WTC11 (cell line): ENCODE results near the gene ATP6V0E1. TPM values are rescaled to one million over a fixed set of nuclear protein-coding genes. Genes with fewer than 3 reads are reported as not detected.

Experiments used
- ATAC-seq: fragments of 200-7000 bp; cut with Tn5 transposase; 2 replicates; pipeline ENCODE4 v1.10.0; 2021; ENCODE audit warnings: mild to moderate bottlenecking, moderate library complexity
- CTCF ChIA-PET: fragments of 300-600 bp; sonication (Branson Sonifier 250); formaldehyde crosslinking; loops from one replicate; lab custom pipeline; 2021; ENCODE audit warnings: antibody characterized with exemption; lab: Charles Lee
- POLR2A ChIA-PET: fragments of 350-600 bp; sonication (Branson Sonifier 250); formaldehyde crosslinking; loops from one replicate; lab custom pipeline; 2021; ENCODE audit warnings: antibody characterized with exemption; lab: Charles Lee
- DNase-seq: peaks from one replicate; pipeline ENCODE4 v3.0.0; 2021; ENCODE audit warnings: low spot score
- H3K27ac Mint-ChIP-seq: 2 replicates; pipeline ENCODE4 v1.8.0; 2021; ENCODE audit warnings: mixed read lengths
- H3K27me3 Mint-ChIP-seq: 2 replicates; pipeline ENCODE4 v1.8.0; 2021; ENCODE audit warnings: low read depth, mild to moderate bottlenecking, moderate library complexity, mixed read lengths
- H3K36me3 Mint-ChIP-seq: 2 replicates; pipeline ENCODE4 v1.8.0; 2021; ENCODE audit warnings: mixed read lengths
- H3K4me1 Mint-ChIP-seq: 2 replicates; pipeline ENCODE4 v1.8.0; 2022; ENCODE audit warnings: mixed read lengths
- H3K4me3 Mint-ChIP-seq: 2 replicates; pipeline ENCODE4 v1.8.0; 2021; ENCODE audit warnings: mild to moderate bottlenecking, moderate library complexity, mixed read lengths
- H3K9me3 Mint-ChIP-seq: 2 replicates; pipeline ENCODE4 v1.8.0; 2021; ENCODE audit warnings: mixed read lengths
- ATF6 ChIP-seq: sonication (generic); formaldehyde crosslinking; IDR thresholded peaks from 2 replicates; pipeline ENCODE4 v1.8.1; 2023; ENCODE audit warnings: mild to moderate bottlenecking, missing genetic modification reagents
- CBFB ChIP-seq: sonication (generic); formaldehyde crosslinking; IDR thresholded peaks from 2 replicates; pipeline ENCODE4 v1.8.1; 2022; ENCODE audit warnings: mild to moderate bottlenecking, low read depth, missing genetic modification reagents
- CREB1 ChIP-seq: sonication (generic); formaldehyde crosslinking; IDR thresholded peaks from 2 replicates; pipeline ENCODE4 v1.8.0; 2023; ENCODE audit warnings: mild to moderate bottlenecking, missing genetic modification reagents
- CTCF ChIP-seq: fragments of 200-600 bp; IDR thresholded peaks from 2 replicates; pipeline ENCODE4 v1.8.0; 2022; ENCODE audit warnings: antibody characterized with exemption
- ERG ChIP-seq: fragments of 250-450 bp; sonication (Bioruptor Pico); IDR thresholded peaks from 2 replicates; pipeline ENCODE4 v1.8.0; 2021; ENCODE audit warnings: mild to moderate bottlenecking
- IRF2 ChIP-seq: sonication (generic); formaldehyde crosslinking; IDR thresholded peaks from 2 replicates; pipeline ENCODE4 v1.8.0; 2022; ENCODE audit warnings: low read depth, missing genetic modification reagents, borderline replicate concordance
- JUN ChIP-seq: sonication (generic); formaldehyde crosslinking; IDR thresholded peaks from 2 replicates; pipeline ENCODE4 v1.8.0; 2023; ENCODE audit warnings: mild to moderate bottlenecking, missing genetic modification reagents
- KAT7 ChIP-seq: sonication (generic); formaldehyde crosslinking; IDR thresholded peaks from 2 replicates; pipeline ENCODE4 v1.8.1; 2023; ENCODE audit warnings: missing genetic modification reagents, mild to moderate bottlenecking, borderline replicate concordance
- MYBL2 ChIP-seq: sonication (generic); formaldehyde crosslinking; IDR thresholded peaks from 2 replicates; pipeline ENCODE4 v1.8.1; 2023; ENCODE audit warnings: mild to moderate bottlenecking, moderate library complexity, missing genetic modification reagents
- NFYB ChIP-seq: sonication (generic); formaldehyde crosslinking; conservative IDR thresholded peaks from 2 replicates; pipeline ENCODE4 v1.8.0; 2022; ENCODE audit warnings: low read depth, missing genetic modification reagents
- NR2C2 ChIP-seq: sonication (generic); formaldehyde crosslinking; IDR thresholded peaks from 2 replicates; pipeline ENCODE4 v1.8.0; 2022; ENCODE audit warnings: mild to moderate bottlenecking, missing genetic modification reagents
- NR3C1 ChIP-seq: sonication (generic); formaldehyde crosslinking; conservative IDR thresholded peaks from 2 replicates; pipeline ENCODE4 v1.8.1; 2023; ENCODE audit warnings: low read depth, mild to moderate bottlenecking, missing genetic modification reagents
- SOX15 ChIP-seq: fragments of 250-450 bp; sonication (Bioruptor Pico); IDR thresholded peaks from 2 replicates; pipeline ENCODE4 v1.9.0; 2021; ENCODE audit warnings: mild to moderate bottlenecking
- TEAD1 ChIP-seq: sonication (generic); formaldehyde crosslinking; IDR thresholded peaks from 2 replicates; pipeline ENCODE4 v1.8.0; 2022; ENCODE audit warnings: mild to moderate bottlenecking, missing genetic modification reagents
- USF1 ChIP-seq: sonication (generic); formaldehyde crosslinking; IDR thresholded peaks from 2 replicates; pipeline ENCODE4 v1.8.0; 2022; ENCODE audit warnings: mild to moderate bottlenecking, missing genetic modification reagents
- USF2 ChIP-seq: sonication (generic); formaldehyde crosslinking; IDR thresholded peaks from 2 replicates; pipeline ENCODE4 v1.8.1; 2023; ENCODE audit warnings: mild to moderate bottlenecking, missing genetic modification reagents, moderate library complexity
- ZNF281 ChIP-seq: sonication (generic); formaldehyde crosslinking; IDR thresholded peaks from 2 replicates; pipeline ENCODE4 v1.8.0; 2023; ENCODE audit warnings: mild to moderate bottlenecking, missing genetic modification reagents
- ZNF317 ChIP-seq: sonication (generic); formaldehyde crosslinking; IDR thresholded peaks from 2 replicates; pipeline ENCODE4 v1.8.1; 2023; ENCODE audit warnings: low read depth, mild to moderate bottlenecking, moderate library complexity, missing genetic modification reagents, borderline replicate concordance
- ZNF425 ChIP-seq: fragments of 250-450 bp; sonication (Bioruptor Pico); conservative IDR thresholded peaks from 2 replicates; pipeline ENCODE4 v1.9.0; 2021; ENCODE audit warnings: mild to moderate bottlenecking
- ZNF671 ChIP-seq: fragments of 250-450 bp; sonication (Bioruptor Pico); IDR thresholded peaks from 2 replicates; pipeline ENCODE4 v1.8.0; 2021; ENCODE audit warnings: mild to moderate bottlenecking
- total RNA-seq: library from RNA; stranded (reverse); gene quantifications from 3 replicates; pipeline ENCODE4 v1.2.3, GENCODE V29; 2021

The ATP6V0E1 gene
- total RNA-seq, 1 experiment from 2014 or later = 80.9 TPM

GRCh38 chr5:173020643-173021042, 37.1 kb downstream of the ATP6V0E1 start (continued):
- TF ChIP-seq ZNF425 (CRISPR knock-in tag) = no peak
- no peak for TF ChIP-seq USF1
- no peak for TF ChIP-seq ERG (CRISPR knock-in tag)
- no peak for TF ChIP-seq KAT7 (CRISPR knock-in tag)
- TF ChIP-seq TEAD1 = no peak

GRCh38 chr5:173025651-173026050, 42.1 kb downstream of the ATP6V0E1 start:
- no peaks in the 10 kb centered on the region for H3K9me3 Mint-ChIP-seq
- no peak for DNase-seq
- ChIA-PET CTCF (no interaction called here), POLR2A (no interaction called here)
- H3K36me3 Mint-ChIP-seq = peaks cover 15% of the 10 kb centered on the region
- no peaks in the 10 kb centered on the region for H3K4me1 Mint-ChIP-seq
- H3K27me3 Mint-ChIP-seq = no peaks in the 10 kb centered on the region
- no peak for TF ChIP-seq CBFB (CRISPR knock-in tag)
- TF ChIP-seq JUN (CRISPR knock-in tag) = no peak
- no peak for ATAC-seq
- no peak overlapping the region for H3K4me3 Mint-ChIP-seq
- H3K27ac Mint-ChIP-seq = no peak overlapping the region

GRCh38 chr5:173027905-173028304, 44.3 kb downstream of the ATP6V0E1 start:
- POLR2A ChIA-PET = no interaction called here
- no peaks in the 10 kb centered on the region for H3K27me3 Mint-ChIP-seq
- H3K9me3 Mint-ChIP-seq = no peaks in the 10 kb centered on the region
- ATAC-seq = no peak
- 0 out of 2 replicates have a peak overlapping the region, but pooled peaks have one; percentile 2 for H3K27ac Mint-ChIP-seq
- no peak for DNase-seq
- CTCF ChIA-PET = no interaction called here
- H3K4me3 Mint-ChIP-seq = no peak overlapping the region
- no peaks in the 10 kb centered on the region for H3K4me1 Mint-ChIP-seq
- H3K36me3 Mint-ChIP-seq = peaks cover 3% of the 10 kb centered on the region
- TF ChIP-seq ATF6 (no peak), ZNF317 (CRISPR knock-in tag) (no peak), CTCF (no peak), USF2 (CRISPR knock-in tag) (no peak), NFYB (CRISPR knock-in tag) (no peak), IRF2 (CRISPR knock-in tag) (no peak), USF1 (no peak), CREB1 (CRISPR knock-in tag) (no peak), ZNF671 (no peak), SOX15 (CRISPR knock-in tag) (no peak), NR2C2 (CRISPR knock-in tag) (no peak), KAT7 (CRISPR knock-in tag) (no peak), NR3C1 (CRISPR knock-in tag) (no peak), ZNF281 (no peak), MYBL2 (CRISPR knock-in tag) (no peak)
